ENCODE results near the gene SAYSD1. TPM values are rescaled to one million over a fixed set of nuclear protein-coding genes. Genes with fewer than 3 reads are reported as not detected.

SAYSD1 gene
- total RNA-seq, 6 donors from 2014 or later = 9.4 to 19.9 (median 16.5) TPM

GRCh38 chr6:39068391-39068790 is 46.6 kb downstream of the SAYSD1 start:
- DNase-seq = no peak
- H3K4me1 ChIP-seq = no peaks in the 10 kb centered on the region
- TF ChIP-seq EP300 (IDR thresholded peaks at IDR 0.05) (no peak), POLR2AphosphoS5 (IDR thresholded peaks at IDR 0.05) (no peak), POLR2A (IDR thresholded peaks at IDR 0.05) (no peak)
- TF ChIP-seq, protein P1, sequence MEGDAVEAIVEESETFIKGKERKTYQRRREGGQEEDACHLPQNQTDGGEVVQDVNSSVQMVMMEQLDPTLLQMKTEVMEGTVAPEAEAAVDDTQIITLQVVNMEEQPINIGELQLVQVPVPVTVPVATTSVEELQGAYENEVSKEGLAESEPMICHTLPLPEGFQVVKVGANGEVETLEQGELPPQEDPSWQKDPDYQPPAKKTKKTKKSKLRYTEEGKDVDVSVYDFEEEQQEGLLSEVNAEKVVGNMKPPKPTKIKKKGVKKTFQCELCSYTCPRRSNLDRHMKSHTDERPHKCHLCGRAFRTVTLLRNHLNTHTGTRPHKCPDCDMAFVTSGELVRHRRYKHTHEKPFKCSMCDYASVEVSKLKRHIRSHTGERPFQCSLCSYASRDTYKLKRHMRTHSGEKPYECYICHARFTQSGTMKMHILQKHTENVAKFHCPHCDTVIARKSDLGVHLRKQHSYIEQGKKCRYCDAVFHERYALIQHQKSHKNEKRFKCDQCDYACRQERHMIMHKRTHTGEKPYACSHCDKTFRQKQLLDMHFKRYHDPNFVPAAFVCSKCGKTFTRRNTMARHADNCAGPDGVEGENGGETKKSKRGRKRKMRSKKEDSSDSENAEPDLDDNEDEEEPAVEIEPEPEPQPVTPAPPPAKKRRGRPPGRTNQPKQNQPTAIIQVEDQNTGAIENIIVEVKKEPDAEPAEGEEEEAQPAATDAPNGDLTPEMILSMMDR (IDR thresholded peaks at IDR 0.05) = no peak
- no peak overlapping the region for H3K27ac ChIP-seq
- WGBS, 2 donors = 72 to 93% methylated on average over 3 to 7 of the region's 7 CpGs
- H3K36me3 ChIP-seq = no peaks in the 10 kb centered on the region
- H3K27me3 ChIP-seq = no peaks in the 10 kb centered on the region
- H3K4me3 ChIP-seq = no peak overlapping the region
- no peak for ATAC-seq (ENCODE audit: low FRiP score in 2 of 2)
- H3K9me3 ChIP-seq = no peaks in the 10 kb centered on the region

DNA sequence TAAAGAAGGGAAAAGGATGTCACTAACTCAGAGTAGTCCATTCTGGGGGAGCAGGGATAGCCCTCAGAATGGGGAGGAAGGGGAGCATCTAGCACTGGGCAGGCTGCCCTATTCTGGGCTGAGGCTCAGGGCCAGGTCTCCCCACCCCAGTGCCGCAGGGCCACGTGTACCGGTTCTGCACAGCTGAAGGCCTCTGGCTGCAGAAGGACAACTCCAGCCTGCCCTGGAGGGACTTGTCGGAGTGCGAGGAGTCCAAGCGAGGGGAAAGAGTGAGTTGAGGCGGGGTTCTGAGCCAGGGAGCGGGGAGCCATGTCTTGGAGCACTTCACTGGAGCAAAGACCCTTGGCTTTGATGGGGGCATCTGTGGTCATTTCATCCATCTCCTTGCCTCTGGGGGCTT is 49.4 kb downstream of the SAYSD1 start:
- ATAC-seq (ENCODE audit: low FRiP score in 2 of 2) = no peak
- no peaks in the 10 kb centered on the region for H3K27me3 ChIP-seq
- H3K27ac ChIP-seq = no peak overlapping the region
- WGBS, 2 donors = 95 to 100% methylated on average over 4 to 8 of the region's 8 CpGs
- TF ChIP-seq EP300 (IDR thresholded peaks at IDR 0.05) = no peak
- TF ChIP-seq, protein P1 (IDR thresholded peaks at IDR 0.05) = no peak
- no peak for TF ChIP-seq POLR2A (IDR thresholded peaks at IDR 0.05)
- no peak for TF ChIP-seq POLR2AphosphoS5 (IDR thresholded peaks at IDR 0.05)
- H3K36me3 ChIP-seq = no peaks in the 10 kb centered on the region
- H3K9me3 ChIP-seq = no peaks in the 10 kb centered on the region
- H3K4me1 ChIP-seq = no peaks in the 10 kb centered on the region
- no peak overlapping the region for H3K4me3 ChIP-seq
- DNase-seq = no peak

DNA sequence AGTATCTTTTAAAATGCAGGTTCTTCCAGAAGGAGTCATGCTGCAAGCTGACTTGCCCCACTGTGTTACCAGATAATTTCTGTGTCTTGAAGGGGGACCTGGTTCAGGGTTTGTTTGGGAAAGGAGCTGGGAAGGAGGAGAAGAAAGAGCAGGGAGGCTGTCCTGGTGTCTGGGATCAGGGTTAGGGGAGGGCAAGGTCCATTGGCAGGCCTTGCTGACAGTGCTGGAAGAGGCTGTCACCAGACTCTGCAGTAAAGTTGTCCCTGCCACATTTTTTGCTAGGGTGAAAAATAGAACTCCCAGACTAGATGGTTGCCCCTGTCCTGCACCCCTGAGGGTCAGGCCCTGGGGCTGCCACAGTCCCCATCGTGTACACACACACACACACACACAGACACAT is 51.5 kb downstream of the SAYSD1 start:
- H3K27ac ChIP-seq = no peak overlapping the region
- TF ChIP-seq, protein P1 (IDR thresholded peaks at IDR 0.05) = no peak
- TF ChIP-seq POLR2AphosphoS5 (IDR thresholded peaks at IDR 0.05) (no peak), EP300 (IDR thresholded peaks at IDR 0.05) (no peak), POLR2A (IDR thresholded peaks at IDR 0.05) (no peak)
- no peak for ATAC-seq (ENCODE audit: low FRiP score in 2 of 2)
- WGBS, 2 donors = 41 to 77% methylated on average over 1 of the region's 1 CpG
- no peaks in the 10 kb centered on the region for H3K9me3 ChIP-seq
- H3K27me3 ChIP-seq = no peaks in the 10 kb centered on the region
- no peak overlapping the region for H3K4me3 ChIP-seq
- no peaks in the 10 kb centered on the region for H3K36me3 ChIP-seq
- DNase-seq = no peak
- no peaks in the 10 kb centered on the region for H3K4me1 ChIP-seq

- DNase-seq = no peak
- H3K27me3 ChIP-seq = no peaks in the 10 kb centered on the region
- H3K36me3 ChIP-seq = no peaks in the 10 kb centered on the region
- no peaks in the 10 kb centered on the region for H3K9me3 ChIP-seq
- ATAC-seq (ENCODE audit: low FRiP score in 2 of 2) = no peak
- 48 to 60% methylated on average over 4 to 10 of the region's 10 CpGs for WGBS, 2 donors
- TF ChIP-seq EP300 (IDR thresholded peaks at IDR 0.05) = no peak
- H3K4me1 ChIP-seq = no peaks in the 10 kb centered on the region
- H3K27ac ChIP-seq = no peak overlapping the region
- H3K4me3 ChIP-seq = no peak overlapping the region
These were observed 52.8 kb downstream of the SAYSD1 start for GRCh38 chr6:39062014-39062740.

DNA sequence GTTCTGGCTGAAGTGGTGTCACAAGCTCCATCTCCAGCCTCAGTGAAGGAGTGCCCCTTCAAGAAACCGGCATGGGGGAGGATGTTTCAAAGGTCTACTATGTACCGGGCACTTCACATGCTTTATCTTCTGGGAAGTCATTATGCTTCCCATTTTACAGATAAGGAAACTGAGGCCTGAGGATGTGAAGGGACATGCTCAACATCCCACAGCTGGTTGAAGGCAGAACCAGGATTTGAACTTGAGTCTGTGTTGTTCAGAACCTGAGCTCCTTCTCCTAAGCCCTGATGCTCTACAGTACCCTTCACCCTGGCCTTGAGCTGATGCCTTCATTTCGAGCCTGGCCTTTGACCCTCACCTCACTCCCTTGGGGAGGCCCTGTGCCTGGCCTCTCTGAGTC is 53.4 kb downstream of the SAYSD1 start:
- TF ChIP-seq POLR2A (IDR thresholded peaks at IDR 0.05) = no peak
- TF ChIP-seq EP300 (IDR thresholded peaks at IDR 0.05) = no peak
- no peak for TF ChIP-seq POLR2AphosphoS5 (IDR thresholded peaks at IDR 0.05)
- TF ChIP-seq, protein P1 (IDR thresholded peaks at IDR 0.05) = no peak
- H3K4me3 ChIP-seq = no peak overlapping the region
- H3K27me3 ChIP-seq = no peaks in the 10 kb centered on the region
- H3K27ac ChIP-seq = no peak overlapping the region
- WGBS, 2 donors = 78 to 94% methylated on average over 2 to 3 of the region's 3 CpGs
- ATAC-seq (ENCODE audit: low FRiP score in 2 of 2) (no peak), DNase-seq (no peak)
- no peaks in the 10 kb centered on the region for H3K36me3 ChIP-seq
- no peaks in the 10 kb centered on the region for H3K9me3 ChIP-seq
- no peaks in the 10 kb centered on the region for H3K4me1 ChIP-seq

Data from upper lobe of left lung (tissue), 6 donors.